ENCODE data around the gene CADM1.
"Not testable (repeated sequence)": the region's sequence is repeated elsewhere in the genome, so short reads cannot be mapped to it uniquely, and the experiment has no call there.

CADM1 gene

GRCh38 chr11:115476463-115477286 lies 27.5 kb downstream of the CADM1 start:
- no peak for DNase-seq

- no peak for DNase-seq
These were observed 28.7 kb downstream of the CADM1 start for GRCh38 chr11:115475564-115475963.

- not testable (repeated sequence) for DNase-seq
These were observed 29.9 kb downstream of the CADM1 start for GRCh38 chr11:115474306-115474705.

- DNase-seq = no peak
These were observed 31.0 kb downstream of the CADM1 start for GRCh38 chr11:115473167-115473566.

GRCh38 chr11:115471367-115471766 lies 32.8 kb downstream of the CADM1 start:
- no peak for DNase-seq

GRCh38 chr11:115470928-115471327 lies 33.3 kb downstream of the CADM1 start:
- no peak for DNase-seq

- DNase-seq = no peak
These were observed 34.9 kb downstream of the CADM1 start for GRCh38 chr11:115469361-115469760.

GRCh38 chr11:115466122-115466521 lies 38.1 kb downstream of the CADM1 start:
- DNase-seq = no peak

- DNase-seq = no peak
These were observed 39.9 kb downstream of the CADM1 start for GRCh38 chr11:115464269-115464668.

GRCh38 chr11:115463606-115464005 lies 40.6 kb downstream of the CADM1 start:
- no peak for DNase-seq

- DNase-seq = no peak
These were observed 41.5 kb downstream of the CADM1 start for GRCh38 chr11:115462757-115463156.

GRCh38 chr11:115462004-115462541 lies 42.1 kb downstream of the CADM1 start:
- DNase-seq = no peak

- DNase-seq = no peak
These were observed 43.7 kb downstream of the CADM1 start for GRCh38 chr11:115460512-115460911.

- no peak for DNase-seq
These were observed 44.7 kb downstream of the CADM1 start for GRCh38 chr11:115459563-115459962.

GRCh38 chr11:115458877-115459276 lies 45.3 kb downstream of the CADM1 start:
- DNase-seq = no peak

GRCh38 chr11:115456019-115456418 lies 48.2 kb downstream of the CADM1 start:
- no peak for DNase-seq

- DNase-seq = no peak
These were observed 48.6 kb downstream of the CADM1 start for GRCh38 chr11:115455613-115456012.

GRCh38 chr11:115454525-115454924 lies 49.7 kb downstream of the CADM1 start:
- DNase-seq = no peak

GRCh38 chr11:115453693-115454490 lies 50.3 kb downstream of the CADM1 start:
- no peak for DNase-seq

- DNase-seq = no peak
These were observed 52.0 kb downstream of the CADM1 start for GRCh38 chr11:115452241-115452640.

GRCh38 chr11:115450519-115450918 lies 53.7 kb downstream of the CADM1 start:
- DNase-seq = no peak

GRCh38 chr11:115447273-115447864 lies 56.8 kb downstream of the CADM1 start:
- DNase-seq = no peak

GRCh38 chr11:115446214-115446613 lies 58.0 kb downstream of the CADM1 start:
- DNase-seq = no peak

All from cortex of kidney (tissue), 1 donor.